ENCODE results near the gene THOC2.
"Not testable (repeated sequence)": the region's sequence is repeated elsewhere in the genome, so short reads cannot be mapped to it uniquely, and the experiment has no call there.

The THOC2 gene

DNA sequence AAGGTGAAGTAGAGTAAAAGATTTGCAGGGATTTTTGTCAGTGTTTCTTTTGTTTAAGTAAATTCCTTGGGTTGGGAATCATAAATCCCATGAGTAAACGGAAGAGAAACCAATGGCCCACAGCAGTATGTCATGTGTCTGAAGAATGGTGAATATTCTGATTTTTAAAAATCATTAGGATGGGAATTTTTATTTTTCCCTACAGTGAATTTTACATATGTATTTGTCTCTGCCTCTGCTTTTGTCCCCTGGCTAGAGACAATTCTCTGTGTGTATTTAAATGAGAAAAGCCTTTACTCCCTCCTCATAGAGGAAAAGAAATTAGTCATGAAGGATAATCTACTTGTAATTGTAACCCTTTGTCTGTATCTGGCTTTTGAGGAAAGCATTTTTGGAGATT, 152.1 kb downstream of the THOC2 start:
- DNase-seq (ENCODE audit: low read depth in 2 of 2) = no peak

- DNase-seq (ENCODE audit: low read depth in 2 of 2) = not testable (repeated sequence)
These were observed 158.8 kb downstream of the THOC2 start for GRCh38 chrX:123574027-123574426.

DNA sequence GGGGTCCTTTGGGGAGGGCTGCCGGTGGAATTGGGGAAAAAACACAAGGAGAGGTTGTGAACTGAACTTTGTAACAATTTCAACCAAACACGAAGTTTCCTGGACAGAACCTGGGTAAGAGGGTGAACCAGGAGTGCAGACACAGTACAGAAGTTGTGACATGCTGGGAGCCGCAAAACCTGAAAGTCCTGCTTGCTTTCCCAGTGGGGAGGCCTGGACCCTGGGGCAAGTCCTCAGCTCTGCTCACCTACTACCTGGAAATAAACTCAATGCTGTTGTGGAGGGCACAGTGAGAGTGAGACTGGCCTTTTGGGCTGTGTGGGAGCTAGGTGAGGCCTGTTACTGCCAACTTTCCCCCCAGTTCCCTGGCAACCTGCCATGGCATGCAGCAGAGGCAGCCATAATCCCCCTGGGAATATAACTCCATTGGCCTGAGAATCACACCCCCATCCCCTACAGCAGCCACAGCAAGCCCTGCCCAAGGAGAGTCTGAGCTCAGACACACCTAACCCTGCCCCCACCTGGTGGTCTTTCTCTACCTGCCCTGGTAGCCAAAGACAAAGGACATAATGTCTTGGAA, 162.8 kb downstream of the THOC2 start:
- no peak for DNase-seq (ENCODE audit: low read depth in 2 of 2)

DNA sequence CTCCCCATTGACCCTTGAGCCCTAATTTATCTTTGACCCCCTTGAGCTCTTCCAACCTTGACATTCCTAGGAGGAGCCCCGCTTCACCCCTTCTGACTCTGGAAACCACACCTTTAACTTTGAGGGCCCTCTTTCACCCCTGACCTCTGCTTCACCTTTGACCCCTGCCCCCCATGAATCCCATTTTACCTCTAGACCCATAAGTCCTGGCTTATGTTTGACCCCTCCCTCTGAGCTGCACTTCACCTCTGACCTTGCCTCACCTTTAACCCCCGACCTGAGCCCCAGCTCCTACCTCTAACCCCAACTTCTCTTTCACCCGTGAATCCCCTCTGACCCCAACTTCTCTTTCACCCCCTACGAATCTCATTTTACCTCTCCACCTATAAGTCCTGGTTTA, 169.7 kb downstream of the THOC2 start:
- DNase-seq (ENCODE audit: low read depth in 2 of 2) = no peak

DNA sequence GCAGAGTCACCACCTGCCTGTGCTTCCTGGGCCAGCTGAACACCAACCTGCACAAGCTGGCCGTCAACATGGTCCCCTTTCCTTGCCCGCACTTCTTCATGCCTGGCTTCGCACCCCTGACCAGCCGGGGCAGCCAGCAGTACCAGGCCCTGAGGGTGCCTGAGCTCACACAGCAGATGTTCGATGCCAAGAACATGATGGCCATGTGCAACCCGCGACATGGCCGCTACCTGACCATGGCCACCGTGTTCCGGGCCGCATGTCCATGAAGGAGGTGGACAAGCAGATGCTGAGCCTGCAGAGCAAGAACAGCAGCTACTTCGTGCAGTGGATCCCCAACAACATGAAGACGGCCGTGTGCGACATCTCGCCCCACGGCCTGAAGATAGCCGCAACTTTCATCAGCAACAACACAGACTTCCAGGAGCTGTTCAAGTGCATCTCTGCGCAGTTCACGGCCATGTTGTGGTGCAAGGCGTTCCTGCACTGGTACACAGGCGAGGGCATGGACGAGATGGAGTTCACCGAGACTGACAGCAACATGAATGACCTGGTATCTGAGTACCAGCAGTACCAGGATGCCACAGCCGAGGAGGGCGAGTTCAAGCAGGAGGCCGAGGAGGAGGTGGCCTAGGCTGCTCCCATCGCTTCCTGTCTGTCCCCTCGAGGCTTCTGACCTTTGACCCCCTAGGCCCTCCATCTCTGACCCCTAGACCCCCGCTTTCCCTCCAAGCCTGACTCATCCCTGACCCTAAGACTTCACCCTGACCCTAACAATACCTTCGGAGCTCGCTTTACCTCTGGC, 170.3 kb downstream of the THOC2 start:
- no peak for DNase-seq (ENCODE audit: low read depth in 2 of 2)

- DNase-seq (ENCODE audit: low read depth in 2 of 2) = no peak
These were observed 171.2 kb downstream of the THOC2 start for GRCh38 chrX:123561439-123562215.

GRCh38 chrX:123550829-123551228, 182.0 kb downstream of the THOC2 start:
- DNase-seq (ENCODE audit: low read depth in 2 of 2) = no peak
